Measurements from ENCODE around the gene PKHD1. TPM values are rescaled to one million over a fixed set of nuclear protein-coding genes. Genes with fewer than 3 reads are reported as not detected.

PKHD1 gene
- total RNA-seq, 1 donor from 2014 or later, result 1.3 TPM

DNA sequence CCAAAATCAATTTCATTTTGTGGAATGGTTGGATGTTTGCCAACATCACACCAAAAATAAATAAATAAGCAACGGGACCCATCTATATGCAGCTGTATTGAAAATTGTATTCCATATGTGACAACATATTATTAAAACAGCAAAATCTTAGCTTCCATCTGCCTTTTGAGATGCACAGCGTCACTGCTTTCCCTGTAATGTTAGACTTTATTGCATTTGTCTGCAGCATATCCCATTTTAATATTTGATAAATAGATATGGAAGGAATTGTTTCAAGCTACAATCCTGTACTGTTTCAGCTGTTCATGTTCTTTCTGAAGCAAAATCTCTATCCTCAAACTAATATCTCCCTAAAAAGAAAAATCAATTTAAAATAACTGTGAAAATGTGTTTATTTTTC, 509.1 kb downstream of the PKHD1 start:
- H3K9me3 Mint-ChIP-seq (ENCODE audit: low read depth), result peaks cover 6% of the 10 kb centered on the region
- H3K27ac Mint-ChIP-seq, result no peak overlapping the region
- H3K36me3 Mint-ChIP-seq (ENCODE audit: insufficient read depth), result no peaks in the 10 kb centered on the region
- no peak overlapping the region for H3K4me3 Mint-ChIP-seq (ENCODE audit: low read depth)
- no peaks in the 10 kb centered on the region for H3K4me1 Mint-ChIP-seq (ENCODE audit: low read depth)
- no peaks in the 10 kb centered on the region for H3K27me3 Mint-ChIP-seq
- TF ChIP-seq, protein P1, sequence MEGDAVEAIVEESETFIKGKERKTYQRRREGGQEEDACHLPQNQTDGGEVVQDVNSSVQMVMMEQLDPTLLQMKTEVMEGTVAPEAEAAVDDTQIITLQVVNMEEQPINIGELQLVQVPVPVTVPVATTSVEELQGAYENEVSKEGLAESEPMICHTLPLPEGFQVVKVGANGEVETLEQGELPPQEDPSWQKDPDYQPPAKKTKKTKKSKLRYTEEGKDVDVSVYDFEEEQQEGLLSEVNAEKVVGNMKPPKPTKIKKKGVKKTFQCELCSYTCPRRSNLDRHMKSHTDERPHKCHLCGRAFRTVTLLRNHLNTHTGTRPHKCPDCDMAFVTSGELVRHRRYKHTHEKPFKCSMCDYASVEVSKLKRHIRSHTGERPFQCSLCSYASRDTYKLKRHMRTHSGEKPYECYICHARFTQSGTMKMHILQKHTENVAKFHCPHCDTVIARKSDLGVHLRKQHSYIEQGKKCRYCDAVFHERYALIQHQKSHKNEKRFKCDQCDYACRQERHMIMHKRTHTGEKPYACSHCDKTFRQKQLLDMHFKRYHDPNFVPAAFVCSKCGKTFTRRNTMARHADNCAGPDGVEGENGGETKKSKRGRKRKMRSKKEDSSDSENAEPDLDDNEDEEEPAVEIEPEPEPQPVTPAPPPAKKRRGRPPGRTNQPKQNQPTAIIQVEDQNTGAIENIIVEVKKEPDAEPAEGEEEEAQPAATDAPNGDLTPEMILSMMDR (IDR thresholded peaks at IDR 0.05; ENCODE audit: unreplicated experiment), result no peak
- no peak for DNase-seq (ENCODE audit: low spot score, unreplicated experiment)

DNA sequence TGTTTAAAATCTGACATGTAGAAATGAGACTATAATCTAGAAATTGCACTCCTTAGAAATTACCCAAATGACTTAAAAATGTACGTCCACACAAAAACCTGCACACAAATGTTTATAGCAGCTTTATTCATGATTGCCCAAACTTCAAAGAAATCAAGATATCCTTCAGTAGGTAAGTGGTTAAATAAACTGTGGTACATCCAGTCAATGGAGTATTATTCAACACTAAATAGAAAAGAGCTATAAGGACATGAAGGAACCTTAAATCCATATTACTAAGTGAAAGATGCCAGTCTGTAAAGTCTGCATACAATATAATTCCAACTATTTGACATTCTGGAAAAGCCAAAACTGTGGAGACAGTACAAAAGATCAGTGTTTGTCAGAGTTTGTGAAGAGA, 513.4 kb downstream of the PKHD1 start:
- TF ChIP-seq, protein P1 (IDR thresholded peaks at IDR 0.05; ENCODE audit: unreplicated experiment), result no peak
- Mint-ChIP-seq H3K9me3 (ENCODE audit: low read depth) (peaks cover 6% of the 10 kb centered on the region), H3K4me3 (ENCODE audit: low read depth) (no peak overlapping the region), H3K27me3 (no peaks in the 10 kb centered on the region), H3K36me3 (ENCODE audit: insufficient read depth) (no peaks in the 10 kb centered on the region), H3K4me1 (ENCODE audit: low read depth) (no peaks in the 10 kb centered on the region), H3K27ac (no peak overlapping the region)
- no peak for DNase-seq (ENCODE audit: low spot score, unreplicated experiment)

DNA sequence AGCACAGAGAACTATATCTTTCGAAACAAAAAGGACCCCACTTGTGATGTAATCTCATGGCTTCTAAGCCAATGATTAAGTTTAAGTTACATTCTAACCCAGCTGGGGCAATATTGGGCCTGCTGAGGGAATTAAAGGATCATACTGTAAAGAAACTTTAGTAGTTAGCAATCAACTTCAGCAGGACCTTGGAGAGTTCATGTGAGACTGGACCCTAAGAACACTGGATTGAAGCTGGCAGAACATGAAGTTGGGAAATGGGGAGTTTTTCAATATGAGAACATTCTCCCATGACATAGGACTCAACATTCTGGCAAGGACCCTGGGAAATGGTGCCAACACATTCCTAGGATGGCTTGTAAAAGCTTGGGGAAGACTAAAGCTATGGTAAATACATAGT, 516.2 kb downstream of the PKHD1 start:
- Mint-ChIP-seq H3K27me3 (peaks cover 2% of the 10 kb centered on the region), H3K4me1 (ENCODE audit: low read depth) (no peaks in the 10 kb centered on the region), H3K9me3 (ENCODE audit: low read depth) (peaks cover 6% of the 10 kb centered on the region), H3K27ac (no peak overlapping the region), H3K4me3 (ENCODE audit: low read depth) (no peak overlapping the region), H3K36me3 (ENCODE audit: insufficient read depth) (no peaks in the 10 kb centered on the region)
- TF ChIP-seq, protein P1 (IDR thresholded peaks at IDR 0.05; ENCODE audit: unreplicated experiment), result no peak
- DNase-seq (ENCODE audit: low spot score, unreplicated experiment), result no peak

DNA sequence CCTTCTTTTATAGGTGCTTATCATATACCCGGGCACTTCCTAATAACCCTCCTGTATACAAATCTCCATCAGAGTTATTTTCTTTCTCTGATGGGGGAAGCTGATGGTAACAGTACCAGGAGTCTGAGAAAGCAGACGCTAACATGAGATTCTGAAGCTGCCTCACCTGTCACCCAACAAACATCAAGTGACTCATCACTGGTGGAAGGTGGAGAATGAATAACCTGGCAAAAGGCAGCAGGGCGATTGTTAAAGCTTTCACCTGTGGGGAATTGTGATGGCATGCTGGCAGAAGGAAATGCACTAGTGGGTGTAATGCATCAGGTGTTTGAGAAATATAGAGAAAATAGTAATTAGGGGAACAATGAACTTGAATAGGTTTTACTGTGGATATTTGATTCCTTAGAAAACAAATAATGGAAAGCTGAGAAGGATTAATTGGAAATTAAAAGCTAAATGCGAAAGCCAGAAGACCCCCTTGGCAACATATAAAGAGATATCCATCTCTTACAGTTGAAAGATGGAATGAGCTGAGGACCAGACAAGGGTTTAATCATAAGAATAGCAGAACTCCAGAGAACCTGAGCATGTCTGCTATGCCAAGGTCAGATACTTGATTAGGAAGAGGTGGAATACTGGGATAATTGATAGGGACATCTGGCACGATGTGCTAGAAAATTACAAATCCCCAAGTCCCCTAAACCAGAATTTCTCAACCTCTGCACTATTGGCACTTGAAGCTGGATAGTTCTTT, 517.1 kb downstream of the PKHD1 start:
- H3K27ac Mint-ChIP-seq, result no peak overlapping the region
- H3K36me3 Mint-ChIP-seq (ENCODE audit: insufficient read depth), result no peaks in the 10 kb centered on the region
- peaks cover 6% of the 10 kb centered on the region for H3K9me3 Mint-ChIP-seq (ENCODE audit: low read depth)
- no peak for DNase-seq (ENCODE audit: low spot score, unreplicated experiment)
- no peaks in the 10 kb centered on the region for H3K4me1 Mint-ChIP-seq (ENCODE audit: low read depth)
- TF ChIP-seq, protein P1 (IDR thresholded peaks at IDR 0.05; ENCODE audit: unreplicated experiment), result no peak
- peaks cover 2% of the 10 kb centered on the region for H3K27me3 Mint-ChIP-seq
- no peak overlapping the region for H3K4me3 Mint-ChIP-seq (ENCODE audit: low read depth)

DNA sequence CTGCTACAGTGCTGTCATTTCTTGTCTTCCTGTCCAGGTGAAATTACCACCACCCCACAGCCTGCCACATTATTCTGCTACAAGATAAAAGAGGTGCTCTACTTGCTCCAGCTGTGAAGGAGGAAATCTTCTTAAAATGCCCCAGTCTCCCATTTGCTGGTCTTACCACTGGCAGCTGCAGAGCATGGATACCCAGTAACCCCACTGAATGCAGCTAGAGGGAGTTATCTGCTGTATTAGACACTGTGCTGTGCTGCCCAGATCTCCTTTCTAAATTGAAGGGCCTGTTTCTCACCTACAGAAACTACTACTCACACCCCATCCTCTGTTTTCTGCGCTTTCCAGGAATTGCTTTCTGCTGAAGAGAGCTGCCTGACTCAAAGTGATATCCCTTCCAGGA, 517.8 kb downstream of the PKHD1 start:
- no peak overlapping the region for H3K4me3 Mint-ChIP-seq (ENCODE audit: low read depth)
- H3K27me3 Mint-ChIP-seq, result peaks cover 2% of the 10 kb centered on the region
- H3K4me1 Mint-ChIP-seq (ENCODE audit: low read depth), result no peaks in the 10 kb centered on the region
- H3K36me3 Mint-ChIP-seq (ENCODE audit: insufficient read depth), result no peaks in the 10 kb centered on the region
- H3K27ac Mint-ChIP-seq, result no peak overlapping the region
- no peak for DNase-seq (ENCODE audit: low spot score, unreplicated experiment)
- TF ChIP-seq, protein P1 (IDR thresholded peaks at IDR 0.05; ENCODE audit: unreplicated experiment), result no peak
- H3K9me3 Mint-ChIP-seq (ENCODE audit: low read depth), result peaks cover 6% of the 10 kb centered on the region
